ENCODE measurements around the gene EEF2. TPM values are rescaled to one million over a fixed set of nuclear protein-coding genes. Genes with fewer than 3 reads are reported as not detected.
A peak's percentile ranks its signal among the peaks of the same experiment; 100 is the strongest.
"Not testable (repeated sequence)": the region's sequence is repeated elsewhere in the genome, so short reads cannot be mapped to it uniquely, and the experiment has no call there.

Gene EEF2
- total RNA-seq, 1 experiment from 2014 or later = 3,615 TPM

DNA sequence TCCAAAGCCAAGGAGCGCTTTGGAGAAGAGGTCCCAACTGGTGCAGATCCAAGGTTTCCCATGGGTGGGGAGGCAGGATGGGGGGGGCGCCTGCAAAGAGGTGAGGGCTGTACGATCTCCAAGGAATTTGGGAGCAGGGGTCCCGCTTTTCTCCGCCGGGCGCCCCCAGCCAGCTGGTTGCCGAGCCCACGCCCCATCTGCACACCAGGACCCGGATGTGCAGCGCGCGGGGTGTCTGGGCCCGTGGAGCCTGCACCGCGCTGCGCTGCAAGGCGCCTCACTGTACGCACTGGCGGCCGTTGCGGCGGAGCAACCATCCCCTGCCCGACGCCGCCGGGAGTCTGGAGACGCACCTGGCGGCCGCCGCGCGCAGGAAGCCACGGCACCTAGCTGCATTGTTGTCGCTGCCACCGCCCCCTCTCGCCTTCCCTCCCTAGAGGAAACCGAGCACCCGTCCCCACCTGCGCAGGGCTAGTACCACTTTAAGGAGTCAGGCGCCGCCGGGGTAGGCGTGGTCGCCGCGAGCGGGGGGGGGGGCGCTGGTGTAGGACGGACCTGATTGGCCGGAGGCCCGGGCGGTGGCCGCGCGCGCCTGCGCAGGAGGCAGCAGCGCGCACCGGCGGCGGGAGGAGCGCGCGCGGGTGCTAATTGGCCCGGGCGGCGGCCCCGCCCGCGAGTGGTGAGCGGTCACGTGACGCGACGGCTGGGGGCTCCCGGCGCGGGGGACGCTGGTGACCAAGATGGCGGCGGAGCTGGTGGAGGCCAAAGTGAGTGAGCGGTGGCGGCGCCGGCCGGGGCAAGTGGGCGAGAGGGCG lies 22.0 kb upstream of the EEF2 start, which contains the start of gene PIAS4:
TSS of gene PIAS4 (plus strand) at position 716 of the 815 bp plus-strand sequence. CDS start at position 741, 25 bp downstream.
- H3K27me3 Mint-ChIP-seq (ENCODE audit: low read depth) = no peaks in the 10 kb centered on the region
- Histone ChIP-seq H2BK15ac (ENCODE audit: low read depth, low read length) (no peak within 1 kb of the TSS), H2BK12ac (ENCODE audit: insufficient read length, low read depth, low read length) (no peak within 1 kb of the TSS), H3K79me2 (ENCODE audit: insufficient read depth, low read length) (peaks cover 15% of the 10 kb centered on the region; the same call in 1 of the 2 replicates), H2BK120ac (ENCODE audit: low read depth, low read length, poor library complexity, severe bottlenecking) (no peak within 1 kb of the TSS), H2AFZ (ENCODE audit: low read length) (no peak within 1 kb of the TSS), H4K8ac (replicated peaks; ENCODE audit: insufficient read length, low read depth, low read length) (no peak within 1 kb of the TSS), H3K18ac (ENCODE audit: insufficient read length, low read depth, low read length) (peak within 1 kb of the TSS; percentile 41), H4K91ac (ENCODE audit: insufficient read length, low read depth, low read length) (no peak within 1 kb of the TSS), H3T11ph (ENCODE audit: low read length) (no peak within 1 kb of the TSS), H4K20me1 (ENCODE audit: control insufficient read depth, insufficient read depth, insufficient read length) (no peaks in the 10 kb centered on the region), H3K9ac (ENCODE audit: extremely low read depth, insufficient read length, low read length) (peak within 1 kb of the TSS; percentile 5), H2BK20ac (ENCODE audit: low read depth, low read length, poor library complexity, severe bottlenecking) (no peak within 1 kb of the TSS), H3K79me1 (ENCODE audit: insufficient read depth, low read depth, low read length, poor library complexity, severe bottlenecking) (peaks cover 5% of the 10 kb centered on the region), H3K56ac (ENCODE audit: insufficient read length, low read depth, low read length) (no peak within 1 kb of the TSS), H3K4me2 (ENCODE audit: insufficient read depth, insufficient read length, low read length) (peak within 1 kb of the TSS; percentile 72), H4K5ac (ENCODE audit: insufficient read length, low read depth, low read length) (no peak within 1 kb of the TSS), H2AK5ac (ENCODE audit: insufficient read length, low read length) (no peak within 1 kb of the TSS), H3K27ac (ENCODE audit: insufficient read length, low read depth, low read length) (no peak within 1 kb of the TSS), H3K14ac (ENCODE audit: insufficient read depth, low read length) (peak within 1 kb of the TSS; percentile 73), H3K23ac (ENCODE audit: insufficient read length, low read depth, low read length) (no peak within 1 kb of the TSS), H3K4me1 (ENCODE audit: insufficient read depth, low read length) (no peaks in the 10 kb centered on the region), H3K9me3 (ENCODE audit: control insufficient read depth, low read depth, low read length) (no peaks in the 10 kb centered on the region), H3K23me2 (ENCODE audit: insufficient read length, low read depth, low read length, poor library complexity, severe bottlenecking) (peaks cover 10% of the 10 kb centered on the region), H2BK5ac (ENCODE audit: insufficient read length, low read length) (no peak within 1 kb of the TSS), H3K4ac (ENCODE audit: low read depth, low read length) (no peak within 1 kb of the TSS), H3K27me3 (ENCODE audit: insufficient read depth, low read length) (no peaks in the 10 kb centered on the region)
- no CpG with 5 or more reads among the region's 91 CpGs for WGBS (ENCODE audit: extremely low coverage, insufficient read length, low lambda C conversion rate)
- DNase-seq = peak; percentile 98
- peaks cover 13 to 14% of the 10 kb centered on the region in 2 experiments for H3K4me1 Mint-ChIP-seq
- no peaks in the 10 kb centered on the region for H3K9me3 Mint-ChIP-seq
- peaks cover 2 to 7% (median 5%) of the 10 kb centered on the region in 3 experiments; a peak in 6 of 7 replicates for H3K36me3 Mint-ChIP-seq (ENCODE audit: insufficient read depth in 1 of 3, low read depth in 3 of 3)
- no peak for TF ChIP-seq CTCF (conservative IDR thresholded peaks at IDR 0.05)
- peak within 1 kb of the TSS; percentile 82 to 85 for H3K4me3 Mint-ChIP-seq
- H3K27ac Mint-ChIP-seq = peak within 1 kb of the TSS in 2 of 3 experiments; percentile 25 to 83; a peak in 3 of 7 replicates

DNA sequence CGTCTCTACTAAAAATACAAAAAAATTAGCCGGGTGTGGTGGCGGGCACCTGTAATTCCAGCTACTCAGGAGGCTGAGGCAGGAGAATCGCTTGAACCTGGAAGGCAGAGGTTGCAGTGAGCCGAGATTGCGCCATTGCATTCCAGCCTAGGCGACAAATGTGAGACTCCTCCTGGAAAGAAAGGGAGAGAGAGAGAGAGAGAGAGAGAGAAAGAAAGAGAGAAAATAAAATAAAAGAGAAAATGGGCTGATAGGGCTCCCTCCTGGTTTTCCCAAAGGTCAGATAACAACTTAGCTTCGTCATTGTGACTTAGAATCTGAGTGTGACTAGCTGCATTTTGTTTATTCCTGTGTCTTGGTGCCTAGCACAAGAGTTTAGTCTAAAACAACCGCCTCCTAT lies 20.2 kb upstream of the EEF2 start:
- H3K9me3 ChIP-seq (ENCODE audit: control insufficient read depth, low read depth, low read length); H2BK20ac ChIP-seq (ENCODE audit: low read depth, low read length, poor library complexity, severe bottlenecking); H3K9me3 Mint-ChIP-seq; H3K56ac ChIP-seq (ENCODE audit: insufficient read length, low read depth, low read length); H3K4me1 ChIP-seq (ENCODE audit: insufficient read depth, low read length); H3K27ac ChIP-seq (ENCODE audit: insufficient read length, low read depth, low read length); H3T11ph ChIP-seq (ENCODE audit: low read length); H2BK15ac ChIP-seq (ENCODE audit: low read depth, low read length); H3K9ac ChIP-seq (ENCODE audit: extremely low read depth, insufficient read length, low read length); H4K5ac ChIP-seq (ENCODE audit: insufficient read length, low read depth, low read length); H3K23ac ChIP-seq (ENCODE audit: insufficient read length, low read depth, low read length); H2BK12ac ChIP-seq (ENCODE audit: insufficient read length, low read depth, low read length); H3K14ac ChIP-seq (ENCODE audit: insufficient read depth, low read length); H3K36me3 Mint-ChIP-seq (ENCODE audit: insufficient read depth in 1 of 3, low read depth in 3 of 3); H3K79me1 ChIP-seq (ENCODE audit: insufficient read depth, low read depth, low read length, poor library complexity, severe bottlenecking); H3K27me3 ChIP-seq (ENCODE audit: insufficient read depth, low read length); H2AK5ac ChIP-seq (ENCODE audit: insufficient read length, low read length); DNase-seq; H4K20me1 ChIP-seq (ENCODE audit: control insufficient read depth, insufficient read depth, insufficient read length); H2BK120ac ChIP-seq (ENCODE audit: low read depth, low read length, poor library complexity, severe bottlenecking); H3K4ac ChIP-seq (ENCODE audit: low read depth, low read length); H3K27me3 Mint-ChIP-seq (ENCODE audit: low read depth); H2BK5ac ChIP-seq (ENCODE audit: insufficient read length, low read length); H3K27ac Mint-ChIP-seq; H4K8ac ChIP-seq (replicated peaks; ENCODE audit: insufficient read length, low read depth, low read length); H2AFZ ChIP-seq (ENCODE audit: low read length); H3K4me2 ChIP-seq (ENCODE audit: insufficient read depth, insufficient read length, low read length); H4K91ac ChIP-seq (ENCODE audit: insufficient read length, low read depth, low read length); H3K18ac ChIP-seq (ENCODE audit: insufficient read length, low read depth, low read length): not testable (repeated sequence)
- H3K4me1 Mint-ChIP-seq = peaks cover 13 to 14% of the 10 kb centered on the region in 2 experiments
- peaks cover 10% of the 10 kb centered on the region for H3K23me2 ChIP-seq (ENCODE audit: insufficient read length, low read depth, low read length, poor library complexity, severe bottlenecking)
- WGBS (ENCODE audit: extremely low coverage, insufficient read length, low lambda C conversion rate) = no CpG with 5 or more reads among the region's 9 CpGs
- H3K79me2 ChIP-seq (ENCODE audit: insufficient read depth, low read length) = peaks cover 13% of the 10 kb centered on the region; the same call in 1 of the 2 replicates
- H3K4me3 Mint-ChIP-seq = peak overlapping the region; percentile 8 to 66; a peak in 2 of 5 replicates

All from H9 (cell line).